ENCODE measurements around the gene NUDT2.

DNA sequence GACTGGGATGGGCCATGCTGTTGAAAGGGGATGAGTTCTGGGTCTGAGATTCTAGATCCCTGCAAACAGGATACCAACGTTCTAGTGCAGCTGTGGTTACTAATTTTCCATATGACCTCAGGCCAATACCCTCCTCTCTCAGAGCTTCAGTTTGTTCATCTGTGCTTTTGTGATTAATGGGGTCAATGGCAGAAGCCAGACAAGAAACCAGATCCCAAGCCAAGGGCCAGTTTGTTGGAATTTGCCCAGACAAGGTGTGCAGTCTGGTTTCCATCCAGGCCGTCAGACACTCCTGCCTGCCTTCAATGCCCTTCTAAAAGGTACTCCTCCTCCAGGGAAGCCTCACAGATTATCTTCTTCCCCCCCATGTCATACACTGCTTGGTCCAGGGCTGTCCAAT lies 35.9 kb downstream of the NUDT2 start:
- no peak for TF ChIP-seq EZH2phosphoT487 (IDR thresholded peaks at IDR 0.05; ENCODE audit: low read depth, severe bottlenecking, unreplicated experiment)
- TF ChIP-seq, protein P1, sequence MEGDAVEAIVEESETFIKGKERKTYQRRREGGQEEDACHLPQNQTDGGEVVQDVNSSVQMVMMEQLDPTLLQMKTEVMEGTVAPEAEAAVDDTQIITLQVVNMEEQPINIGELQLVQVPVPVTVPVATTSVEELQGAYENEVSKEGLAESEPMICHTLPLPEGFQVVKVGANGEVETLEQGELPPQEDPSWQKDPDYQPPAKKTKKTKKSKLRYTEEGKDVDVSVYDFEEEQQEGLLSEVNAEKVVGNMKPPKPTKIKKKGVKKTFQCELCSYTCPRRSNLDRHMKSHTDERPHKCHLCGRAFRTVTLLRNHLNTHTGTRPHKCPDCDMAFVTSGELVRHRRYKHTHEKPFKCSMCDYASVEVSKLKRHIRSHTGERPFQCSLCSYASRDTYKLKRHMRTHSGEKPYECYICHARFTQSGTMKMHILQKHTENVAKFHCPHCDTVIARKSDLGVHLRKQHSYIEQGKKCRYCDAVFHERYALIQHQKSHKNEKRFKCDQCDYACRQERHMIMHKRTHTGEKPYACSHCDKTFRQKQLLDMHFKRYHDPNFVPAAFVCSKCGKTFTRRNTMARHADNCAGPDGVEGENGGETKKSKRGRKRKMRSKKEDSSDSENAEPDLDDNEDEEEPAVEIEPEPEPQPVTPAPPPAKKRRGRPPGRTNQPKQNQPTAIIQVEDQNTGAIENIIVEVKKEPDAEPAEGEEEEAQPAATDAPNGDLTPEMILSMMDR (IDR thresholded peaks at IDR 0.05; ENCODE audit: poor library complexity), result no peak

Data from hepatocyte (in vitro differentiated cells).